Endothelial cell of umbilical vein (primary cell): ENCODE measurements around the gene TAB3. TPM values are rescaled to one million over a fixed set of nuclear protein-coding genes. Genes with fewer than 3 reads are reported as not detected.

ENCODE experiments used
- BruUV-seq: library from RNA; stranded (reverse); fragments of 400-500 nt; replicated peaks from 2 replicates; lab custom pipeline; 2021; lab: Mats Ljungman, UMichigan
- CTCF ChIA-PET: fragments of 300-600, 350-600 bp; sonication (Branson Sonifier 250); formaldehyde crosslinking; loops from one replicate; lab custom pipeline; 2021; ENCODE audit warnings: antibody characterized with exemption, inconsistent platforms; lab: Charles Lee
- POLR2A ChIA-PET: fragments of 300-600, 350-600 bp; sonication (Branson Sonifier 250); formaldehyde crosslinking; loops from one replicate; lab custom pipeline; 2021; ENCODE audit warnings: antibody characterized with exemption, inconsistent platforms; lab: Charles Lee
- DNase-seq: peaks from one replicate; pipeline ENCODE4 v3.0.0-alpha.2; 2011; ENCODE audit warnings: low read depth, low spot score
- FAIRE-seq: peaks from 2 replicates; lab custom pipeline; 2011; peaks lifted over from hg19 to GRCh38; lab: Jason Lieb, UNC
- H2AFZ ChIP-seq: 2 replicates; pipeline ENCODE4 v1.6.0; 2012; ENCODE audit warnings: low read depth, low read length, control low read depth, inconsistent platforms
- H3K27ac ChIP-seq: 2 replicates; pipeline ENCODE4 v1.5.1; 2011; ENCODE audit warnings: low read depth, mild to moderate bottlenecking, control low read depth, low read length, moderate library complexity; ENCODE audit not compliant: insufficient read depth
- H3K27me3 ChIP-seq, 2 experiments: 2 replicates each; pipeline versions ENCODE4 v1.6.0 to v1.6.1; 2011; ENCODE audit warnings: low read length in 2 of 2, mixed read lengths in 1 of 2; ENCODE audit not compliant: control insufficient read depth in 2 of 2, insufficient read depth in 2 of 2
- H3K36me3 ChIP-seq, 2 experiments: 2 replicates in 1 of 2; 3 replicates in 1 of 2; pipeline ENCODE4 v1.5.1; 2011; ENCODE audit warnings: low read length in 2 of 2, mild to moderate bottlenecking in 1 of 2, moderate library complexity in 1 of 2; ENCODE audit not compliant: control insufficient read depth in 2 of 2, insufficient read depth in 2 of 2; ENCODE audit errors: extremely low read depth in 1 of 2
- H3K4me1 ChIP-seq: 3 replicates; pipeline ENCODE4 v1.5.1; 2011; ENCODE audit warnings: mild to moderate bottlenecking, low read length; ENCODE audit not compliant: control insufficient read depth, insufficient read depth; ENCODE audit errors: extremely low read depth
- H3K4me2 ChIP-seq: 2 replicates; pipeline ENCODE4 v1.6.1; 2011; ENCODE audit warnings: low read length, control low read depth, mixed read lengths; ENCODE audit not compliant: insufficient read depth
- H3K4me3 ChIP-seq, 3 experiments: fragments of 200-600 bp in 1 of 3; sonication (generic), shearing (Covaris generic) in 1 of 3; replicated peaks in 1 of 3; 2 replicates each; pipeline ENCODE4 v1.5.1; 2011 to 2016; ENCODE audit warnings: control low read depth in 3 of 3, low read length in 3 of 3, mild to moderate bottlenecking in 2 of 3, inconsistent platforms in 1 of 3, low read depth in 1 of 3, moderate library complexity in 1 of 3; ENCODE audit not compliant: insufficient read depth in 1 of 3
- H3K79me2 ChIP-seq: 2 replicates; pipeline ENCODE4 v1.6.0; 2012; ENCODE audit warnings: low read length, inconsistent platforms; ENCODE audit not compliant: control insufficient read depth, insufficient read depth
- H3K9ac ChIP-seq: replicated peaks from 2 replicates; pipeline ENCODE3; 2011; ENCODE audit warnings: low read length, control low read depth; ENCODE audit not compliant: insufficient read depth; ENCODE audit errors: extremely low read depth
- H3K9me1 ChIP-seq: replicated peaks from 3 replicates; pipeline ENCODE4 v1.6.0; 2011; ENCODE audit warnings: mild to moderate bottlenecking, low read length; ENCODE audit not compliant: control insufficient read depth, insufficient read depth; ENCODE audit errors: extremely low read depth
- H3K9me3 ChIP-seq: replicated peaks from 2 replicates; pipeline ENCODE4 v1.5.1; 2012; ENCODE audit warnings: low read length, inconsistent platforms; ENCODE audit not compliant: control insufficient read depth, insufficient read depth
- H4K20me1 ChIP-seq: replicated peaks from 2 replicates; pipeline ENCODE3; 2011; ENCODE audit warnings: mild to moderate bottlenecking, low read length; ENCODE audit not compliant: control insufficient read depth, insufficient read depth; ENCODE audit errors: extremely low read depth
- EZH2 ChIP-seq: IDR thresholded peaks from 2 replicates; pipeline ENCODE4 v1.6.1; 2012; ENCODE audit warnings: borderline replicate concordance, low read depth, mild to moderate bottlenecking, moderate library complexity, low read length, inconsistent platforms; ENCODE audit not compliant: severe bottlenecking
- FOS ChIP-seq: IDR thresholded peaks from 2 replicates; pipeline ENCODE4 v1.6.1; 2011; ENCODE audit warnings: mild to moderate bottlenecking, low read length, moderate library complexity, borderline replicate concordance; ENCODE audit not compliant: insufficient read depth
- GATA2 ChIP-seq: IDR thresholded peaks from 2 replicates; pipeline ENCODE4 v1.7.0; 2011; ENCODE audit warnings: low read depth, mild to moderate bottlenecking, moderate library complexity, mixed read lengths, low read length; ENCODE audit not compliant: insufficient read length, insufficient read depth
- JUN ChIP-seq: IDR thresholded peaks from 2 replicates; pipeline ENCODE4 v1.6.1; 2011; ENCODE audit warnings: borderline replicate concordance, low read depth; ENCODE audit not compliant: insufficient read length, insufficient read depth
- MYC ChIP-seq: IDR thresholded peaks from one replicate; pipeline ENCODE4 v1.6.1; 2011; ENCODE audit warnings: mild to moderate bottlenecking, low read depth, low read length
- POLR2A ChIP-seq: IDR thresholded peaks from 2 replicates; pipeline ENCODE4 v1.6.1; 2012; ENCODE audit warnings: low read depth, mild to moderate bottlenecking, control low read depth, low read length
- POLR2AphosphoS5 ChIP-seq: IDR thresholded peaks from 2 replicates; pipeline ENCODE4 v1.6.1; 2012; ENCODE audit warnings: low read depth, mild to moderate bottlenecking, control low read depth, low read length, moderate library complexity; ENCODE audit not compliant: insufficient read depth
- dilution Hi-C: fragments of 300-500 bp; cut with MboI; formaldehyde crosslinking; loops from one replicate; pipeline ENCODE4 v1.15.0; 2019; ENCODE audit warnings: low sequenced_read_pairs; ENCODE audit not compliant: extremely low pct_ligation_motif_present
- intact Hi-C: fragments of 100-400 bp; cut with micrococcal nuclease; formaldehyde crosslinking; loops from one replicate; pipeline ENCODE4 v1.10.0; 2022
- polyA plus RNA-seq, 4 experiments: library from polyadenylated mRNA; depleted of rRNA in 3 of 4; stranded (reverse) in 3 of 4; unstranded in 1 of 4; fragments of >200 nt; gene quantifications; 2 replicates each; pipeline versions ENCODE4 v1.2.1 to v1.2.3, GENCODE V29; 2011 to 2012; ENCODE audit warnings: missing spikeins in 1 of 4
- total RNA-seq: library from RNA; stranded (reverse); gene quantifications from 2 replicates; pipeline ENCODE4 v1.2.3, GENCODE V29; 2021
- TF ChIP-seq, protein P1 (sequence below): IDR thresholded peaks from 2 replicates; pipeline ENCODE4 v1.6.1; 2011; ENCODE audit not compliant: insufficient read depth, insufficient read length
- TF ChIP-seq, protein P2 (sequence below), 2 donors: IDR thresholded peaks; 1 replicate in 1 of 2; 2 replicates in 1 of 2; pipeline ENCODE4 v1.5.1; 2011; ENCODE audit warnings: low read length in 2 of 2, mild to moderate bottlenecking in 2 of 2, moderate library complexity in 2 of 2, control low read depth in 1 of 2, inconsistent platforms in 1 of 2, low read depth in 1 of 2; ENCODE audit not compliant: insufficient read depth in 1 of 2; ENCODE audit errors: extremely low read depth in 1 of 2

Gene TAB3
- total and polyA plus RNA-seq, 2 donors (not counting 3 experiments of a cell fraction or from before 2014, with no cell fraction given) = 11.5 to 11.7 TPM

DNA sequence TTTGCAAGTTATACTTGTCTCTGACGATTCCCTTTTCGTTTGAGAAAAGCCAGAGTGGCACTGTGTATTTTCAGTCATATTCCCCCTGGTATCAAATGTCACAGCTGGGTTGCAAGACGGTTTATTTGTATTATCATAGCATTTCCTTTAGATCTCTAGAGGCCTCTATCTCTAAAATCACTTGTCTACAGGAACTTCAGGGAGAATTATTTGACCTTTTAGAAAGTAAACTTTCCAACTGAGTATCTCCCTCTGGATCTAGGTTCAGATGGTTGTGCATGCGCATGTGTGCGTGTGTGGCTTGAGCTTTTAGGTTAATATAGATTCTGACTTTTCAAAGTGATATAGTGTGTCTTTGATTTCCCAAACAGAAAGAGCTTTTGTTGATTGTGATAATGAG is 15.1 kb upstream of the TAB3 start:
- no TSS peak for BruUV-seq
- Histone ChIP-seq H3K9me3 (no peaks in the 10 kb centered on the region), H3K36me3 (no peaks in the 10 kb centered on the region), H3K4me1 (no peaks in the 10 kb centered on the region), H3K9ac (no peak overlapping the region), H3K4me2 (no peak overlapping the region), H3K27me3 (no peaks in the 10 kb centered on the region), H3K4me3 (no peak overlapping the region), H3K79me2 (no peaks in the 10 kb centered on the region), H3K9me1 (no peaks in the 10 kb centered on the region), H3K27ac (no peak overlapping the region), H4K20me1 (no peaks in the 10 kb centered on the region), H2AFZ (no peak overlapping the region)
- intact Hi-C loops = no loop called here
- no peak for DNase-seq
- TF ChIP-seq FOS (no peak), EZH2 (no peak), MYC (no peak), GATA2 (no peak), POLR2AphosphoS5 (no peak), POLR2A (no peak), JUN (no peak)
- TF ChIP-seq, protein P1, sequence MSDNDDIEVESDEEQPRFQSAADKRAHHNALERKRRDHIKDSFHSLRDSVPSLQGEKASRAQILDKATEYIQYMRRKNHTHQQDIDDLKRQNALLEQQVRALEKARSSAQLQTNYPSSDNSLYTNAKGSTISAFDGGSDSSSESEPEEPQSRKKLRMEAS = no peak
- TF ChIP-seq, protein P2, sequence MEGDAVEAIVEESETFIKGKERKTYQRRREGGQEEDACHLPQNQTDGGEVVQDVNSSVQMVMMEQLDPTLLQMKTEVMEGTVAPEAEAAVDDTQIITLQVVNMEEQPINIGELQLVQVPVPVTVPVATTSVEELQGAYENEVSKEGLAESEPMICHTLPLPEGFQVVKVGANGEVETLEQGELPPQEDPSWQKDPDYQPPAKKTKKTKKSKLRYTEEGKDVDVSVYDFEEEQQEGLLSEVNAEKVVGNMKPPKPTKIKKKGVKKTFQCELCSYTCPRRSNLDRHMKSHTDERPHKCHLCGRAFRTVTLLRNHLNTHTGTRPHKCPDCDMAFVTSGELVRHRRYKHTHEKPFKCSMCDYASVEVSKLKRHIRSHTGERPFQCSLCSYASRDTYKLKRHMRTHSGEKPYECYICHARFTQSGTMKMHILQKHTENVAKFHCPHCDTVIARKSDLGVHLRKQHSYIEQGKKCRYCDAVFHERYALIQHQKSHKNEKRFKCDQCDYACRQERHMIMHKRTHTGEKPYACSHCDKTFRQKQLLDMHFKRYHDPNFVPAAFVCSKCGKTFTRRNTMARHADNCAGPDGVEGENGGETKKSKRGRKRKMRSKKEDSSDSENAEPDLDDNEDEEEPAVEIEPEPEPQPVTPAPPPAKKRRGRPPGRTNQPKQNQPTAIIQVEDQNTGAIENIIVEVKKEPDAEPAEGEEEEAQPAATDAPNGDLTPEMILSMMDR (IDR thresholded peaks at IDR 0.05; ENCODE audit: extremely low read depth in 1 of 2, insufficient read depth in 1 of 2, low read depth in 1 of 2, low read length in 2 of 2) = no peak
- POLR2A ChIA-PET = no interaction called here
- no peak for FAIRE-seq
- dilution Hi-C loops = no loop called here
- CTCF ChIA-PET = no interaction called here
